Rectal smooth muscle tissue (tissue), 1 donor: ENCODE data around the gene THRA.

Experiments used
- H3K27ac ChIP-seq: one replicate; pipeline ENCODE4 v1.7.0; 2013; ENCODE audit warnings: low read depth, low read length, inconsistent platforms
- H3K27me3 ChIP-seq: one replicate; pipeline ENCODE4 v1.7.0; 2013; ENCODE audit warnings: low read length; ENCODE audit not compliant: control insufficient read depth, insufficient read depth
- H3K36me3 ChIP-seq: one replicate; pipeline ENCODE4 v1.7.0; 2013; ENCODE audit warnings: low read length; ENCODE audit not compliant: control insufficient read depth, insufficient read depth
- H3K4me1 ChIP-seq: one replicate; pipeline ENCODE4 v1.7.0; 2013; ENCODE audit warnings: low read length; ENCODE audit not compliant: control insufficient read depth, insufficient read depth
- H3K4me3 ChIP-seq: one replicate; pipeline ENCODE4 v1.7.0; 2013; ENCODE audit warnings: low read length
- H3K9ac ChIP-seq: one replicate; pipeline ENCODE4 v1.7.0; 2013; ENCODE audit warnings: low read length

The THRA gene

DNA sequence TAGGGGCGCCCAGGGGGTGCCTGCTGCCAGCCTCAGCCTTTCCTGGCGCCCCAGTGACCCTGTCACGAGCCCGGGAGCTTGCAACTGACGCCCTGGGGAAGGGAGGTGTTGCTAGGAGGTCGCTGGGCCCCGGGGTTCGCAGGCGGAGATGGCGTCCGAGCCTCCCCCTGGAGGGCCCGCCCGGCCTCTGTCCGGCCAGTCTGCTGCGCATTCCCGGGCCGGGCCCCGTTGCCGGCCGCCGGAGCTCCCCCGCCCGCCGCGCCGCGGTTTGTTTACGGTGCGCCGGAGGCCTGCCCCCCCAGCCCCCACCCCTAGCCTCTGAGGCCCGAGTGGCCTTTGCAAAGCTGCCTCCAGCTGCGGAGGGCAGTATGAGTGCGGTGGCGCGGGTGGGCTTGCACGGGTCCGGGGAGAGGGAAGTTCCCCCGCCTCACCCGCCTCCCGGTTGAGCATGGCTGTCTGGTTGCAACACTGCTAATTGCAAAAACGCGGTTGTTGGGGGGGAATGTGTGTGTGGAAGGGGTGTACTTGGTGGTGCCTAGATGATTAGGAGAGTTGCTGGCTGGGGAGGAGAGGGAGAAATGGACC, 514 bp downstream of the THRA start:
- H3K4me1 ChIP-seq: peaks cover 23% of the 10 kb centered on the region
- H3K36me3 ChIP-seq: peaks cover 4% of the 10 kb centered on the region
- no peaks in the 10 kb centered on the region for H3K27me3 ChIP-seq
- peak overlapping the region; percentile 81 for H3K9ac ChIP-seq
- H3K27ac ChIP-seq: peak overlapping the region; percentile 94
- peak overlapping the region; percentile 93 for H3K4me3 ChIP-seq

DNA sequence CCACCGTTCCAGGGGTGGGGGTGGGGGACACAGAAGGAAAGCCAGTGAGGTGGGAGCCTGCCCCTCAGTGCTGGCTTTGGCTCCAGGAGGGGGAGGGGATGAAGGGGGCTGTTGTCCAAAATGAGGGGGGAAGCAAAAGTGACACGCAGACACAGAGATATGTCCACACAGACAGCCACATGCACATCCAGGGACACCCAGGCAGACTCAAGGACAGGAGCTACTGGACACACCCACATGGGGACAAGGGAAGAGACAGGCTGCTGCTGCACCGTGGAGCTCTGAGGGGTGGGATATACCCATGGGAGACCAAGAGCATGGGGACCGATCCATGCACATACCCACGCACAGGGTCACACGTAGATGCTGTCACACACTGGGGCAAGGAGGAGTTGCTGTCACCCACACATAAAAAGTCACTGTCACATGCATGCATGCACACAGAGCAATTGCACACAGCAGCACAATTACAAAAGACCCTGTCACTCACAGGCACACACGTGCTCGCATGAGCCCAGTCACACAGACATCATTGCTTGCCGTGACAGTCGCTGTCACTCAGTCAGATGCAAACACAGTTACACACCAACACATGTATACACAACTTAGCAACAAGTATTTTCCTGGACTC, 1.3 kb downstream of the THRA start:
- peak overlapping the region; percentile 76 for H3K9ac ChIP-seq
- H3K36me3 ChIP-seq: peaks cover 4% of the 10 kb centered on the region
- peak overlapping the region; percentile 94 for H3K27ac ChIP-seq
- no peaks in the 10 kb centered on the region for H3K27me3 ChIP-seq
- H3K4me3 ChIP-seq: peak overlapping the region; percentile 93
- H3K4me1 ChIP-seq: peaks cover 28% of the 10 kb centered on the region

DNA sequence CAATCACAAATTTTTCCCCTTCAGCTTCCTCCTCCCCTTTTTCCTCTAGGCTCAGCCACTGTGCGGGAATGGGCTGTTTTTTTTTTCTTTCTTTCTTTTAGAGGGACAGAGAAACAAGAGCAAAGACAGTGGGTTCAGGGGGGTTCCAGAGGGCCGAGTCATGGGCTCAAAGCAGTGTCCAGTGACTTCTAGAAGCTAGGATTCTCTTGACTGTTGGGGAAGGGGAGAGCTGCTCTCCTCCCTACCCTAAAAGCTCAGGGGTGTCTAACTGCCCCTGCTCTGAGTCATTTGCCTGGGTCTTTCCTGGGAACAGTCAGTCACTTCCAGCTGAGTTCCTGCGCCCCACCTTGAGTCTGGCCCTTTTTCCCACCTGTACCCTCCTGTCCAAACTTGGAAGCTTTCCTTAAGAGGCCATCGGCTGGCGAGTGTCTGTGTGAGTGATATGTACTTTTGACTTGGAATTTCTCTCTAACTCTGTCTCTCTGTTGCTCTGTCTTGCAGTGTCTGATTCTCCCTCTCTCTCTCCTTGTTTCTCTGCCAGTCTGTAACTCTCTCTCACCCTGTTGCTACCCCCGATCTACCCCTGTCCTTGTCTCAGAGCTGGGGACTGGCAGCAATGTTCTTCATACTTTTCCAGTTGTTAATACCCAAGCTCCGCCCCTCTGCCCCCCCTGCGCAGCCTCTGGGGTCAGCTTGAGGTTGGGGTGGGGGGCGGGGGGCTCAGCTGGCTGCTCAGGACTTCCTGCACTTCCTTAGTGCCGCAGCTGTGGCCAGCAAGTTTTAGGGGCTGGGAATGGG, 2.4 kb downstream of the THRA start:
- Histone ChIP-seq H3K4me3 (peak overlapping the region; percentile 93), H3K27me3 (no peaks in the 10 kb centered on the region), H3K27ac (peak overlapping the region; percentile 94), H3K36me3 (peaks cover 4% of the 10 kb centered on the region), H3K4me1 (peaks cover 38% of the 10 kb centered on the region), H3K9ac (peak overlapping the region; percentile 6)

DNA sequence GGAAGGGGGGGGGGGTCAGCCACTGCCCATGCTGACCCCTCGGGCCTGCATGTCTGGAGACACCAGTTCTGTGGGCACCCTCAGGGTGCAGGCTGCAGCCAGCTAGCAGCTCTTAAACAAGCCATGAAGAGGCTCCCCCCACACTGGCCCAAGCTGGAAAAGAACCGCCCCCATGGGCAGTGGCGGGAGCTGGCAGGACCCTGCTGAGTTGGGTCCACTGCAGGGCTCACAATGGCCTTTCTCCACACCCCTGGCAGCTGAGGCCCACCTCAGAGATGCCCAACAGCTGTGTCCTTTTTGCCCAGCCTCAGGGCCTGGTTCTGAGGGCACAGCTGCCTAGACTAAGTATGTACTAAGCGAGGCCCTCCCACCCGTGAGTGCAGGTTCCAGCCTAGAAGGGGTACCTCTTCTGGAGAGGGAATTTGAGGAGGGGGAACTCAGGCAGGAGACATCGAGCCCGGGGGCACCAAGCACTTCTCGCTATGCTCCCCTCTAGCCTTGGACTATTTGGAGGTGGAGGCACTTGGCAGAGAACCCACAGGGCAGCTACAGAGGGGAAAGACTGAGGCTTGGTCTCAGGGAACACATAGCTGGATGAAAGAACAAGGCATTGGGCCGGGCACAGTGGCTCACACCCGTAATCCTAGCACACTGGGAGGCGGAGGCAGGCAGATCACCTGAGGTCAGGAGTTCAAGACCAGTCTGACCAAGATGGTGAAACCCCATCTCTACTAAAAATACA, 3.2 kb downstream of the THRA start:
- Histone ChIP-seq H3K27me3 (no peaks in the 10 kb centered on the region), H3K36me3 (peaks cover 4% of the 10 kb centered on the region), H3K9ac (no peak overlapping the region), H3K4me1 (peaks cover 46% of the 10 kb centered on the region), H3K4me3 (peak overlapping the region; percentile 34), H3K27ac (peak overlapping the region; percentile 94)

DNA sequence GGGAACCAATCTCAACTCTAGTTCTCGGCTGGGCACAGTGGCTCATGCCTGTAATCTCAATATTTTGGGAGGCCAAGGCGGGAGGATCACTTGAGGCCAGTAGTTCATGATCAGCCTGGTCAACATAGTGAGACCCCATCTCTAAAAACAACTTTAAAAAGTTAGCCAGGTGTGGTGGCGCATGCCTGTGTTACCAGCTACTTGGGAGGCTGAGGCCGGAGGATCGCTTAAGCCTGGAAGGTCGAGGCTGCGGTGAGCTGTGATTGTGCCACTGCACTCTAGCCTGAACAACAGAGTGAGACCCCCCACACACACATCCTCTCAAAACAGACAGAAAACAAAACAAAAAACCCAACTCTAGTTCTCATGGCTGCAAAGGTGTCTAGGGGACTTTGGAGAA, 4.9 kb downstream of the THRA start:
- Histone ChIP-seq H3K36me3 (peaks cover 4% of the 10 kb centered on the region), H3K27me3 (no peaks in the 10 kb centered on the region), H3K27ac (peak overlapping the region; percentile 91), H3K4me3 (no peak overlapping the region), H3K9ac (peak overlapping the region; percentile 6), H3K4me1 (peaks cover 61% of the 10 kb centered on the region)

DNA sequence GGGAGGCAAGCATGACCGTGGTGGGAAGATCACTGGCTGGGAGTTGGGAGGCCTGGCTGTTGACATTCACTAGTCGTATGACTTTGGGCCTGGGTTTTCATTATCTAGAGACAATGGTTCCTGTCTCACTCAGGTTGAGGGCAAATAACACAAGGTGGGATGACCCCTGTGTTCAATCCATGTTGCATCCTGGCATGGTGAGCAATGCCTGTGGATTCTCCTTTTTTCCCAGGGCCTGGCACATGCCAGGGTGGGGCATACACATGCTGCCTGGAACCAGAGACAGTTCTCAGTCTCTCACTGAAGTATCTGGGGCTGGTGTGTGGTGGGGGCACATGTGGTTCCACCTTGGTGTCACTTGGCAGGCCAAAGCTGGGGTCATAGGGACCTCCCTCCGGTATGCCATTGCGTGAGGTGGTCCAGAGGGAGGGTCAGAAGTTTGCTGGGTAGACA, 5.4 kb downstream of the THRA start:
- Histone ChIP-seq H3K27me3 (no peaks in the 10 kb centered on the region), H3K4me1 (peaks cover 66% of the 10 kb centered on the region), H3K9ac (no peak overlapping the region), H3K36me3 (peaks cover 4% of the 10 kb centered on the region), H3K4me3 (peak overlapping the region; percentile 69), H3K27ac (peak overlapping the region; percentile 91)

DNA sequence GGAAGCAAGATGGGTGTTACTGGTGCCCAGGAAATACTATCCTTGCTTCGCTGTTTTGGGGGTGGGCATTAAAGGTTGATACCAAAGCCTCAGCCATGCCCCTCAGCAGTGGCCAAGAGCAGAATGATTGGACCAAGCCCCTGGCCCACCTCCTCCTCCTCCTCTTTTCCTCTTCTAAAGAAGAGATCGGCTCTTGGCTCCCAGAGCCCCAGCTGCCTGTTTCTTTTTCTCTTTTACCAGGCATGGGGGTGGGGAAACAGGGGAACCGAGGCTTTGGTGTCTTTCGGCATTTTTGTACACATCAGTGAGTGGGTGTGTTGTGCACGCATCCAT, 5.8 kb downstream of the THRA start:
- Histone ChIP-seq H3K4me1 (peaks cover 70% of the 10 kb centered on the region), H3K9ac (no peak overlapping the region), H3K27me3 (no peaks in the 10 kb centered on the region), H3K27ac (peak overlapping the region; percentile 91), H3K36me3 (peaks cover 4% of the 10 kb centered on the region), H3K4me3 (peak overlapping the region; percentile 69)

DNA sequence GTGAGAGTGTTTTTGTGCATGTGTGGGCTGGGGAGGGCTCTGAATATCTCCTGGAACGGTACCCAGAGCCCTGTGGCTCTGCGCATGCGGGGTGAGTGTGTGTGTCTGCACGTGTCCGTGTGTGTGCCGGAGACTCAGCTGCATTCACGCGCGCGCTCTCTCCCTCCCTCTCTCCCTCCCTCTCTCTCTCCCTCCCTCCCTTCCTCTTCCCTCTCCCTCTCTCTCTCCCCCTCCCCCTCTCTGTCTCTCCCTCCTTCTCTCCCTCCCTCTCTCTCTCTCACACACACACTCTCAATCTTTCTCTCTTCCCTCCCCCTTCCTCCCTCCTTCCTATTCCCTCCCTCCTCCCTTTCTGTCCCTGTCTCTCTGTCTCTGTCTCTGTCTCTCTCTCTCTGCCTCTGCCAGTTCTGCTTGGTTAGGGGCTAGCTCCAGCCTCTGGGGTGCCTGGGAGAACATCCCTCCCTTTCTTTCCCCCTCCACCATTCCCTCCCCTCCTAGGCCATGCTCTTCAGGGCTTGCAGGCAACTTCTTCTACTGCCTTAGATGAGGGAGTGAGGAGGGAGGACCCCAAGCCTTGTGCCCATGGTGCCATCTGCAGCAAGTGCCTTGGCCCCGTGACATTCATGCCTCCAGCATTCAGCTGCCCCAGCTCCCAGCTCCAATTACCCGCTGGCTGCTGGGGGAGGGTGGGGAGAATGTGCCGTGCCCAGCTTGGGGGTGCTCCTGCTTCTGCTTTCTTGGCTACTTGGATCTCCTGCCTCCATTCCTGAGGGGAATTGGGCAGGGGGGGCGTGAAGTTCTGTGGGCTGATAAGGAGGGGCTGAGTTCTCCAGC, 6.4 kb downstream of the THRA start:
- Histone ChIP-seq H3K4me1 (peaks cover 71% of the 10 kb centered on the region), H3K4me3 (peak overlapping the region; percentile 69), H3K27me3 (no peaks in the 10 kb centered on the region), H3K9ac (no peak overlapping the region), H3K27ac (peak overlapping the region; percentile 91), H3K36me3 (peaks cover 3% of the 10 kb centered on the region)

DNA sequence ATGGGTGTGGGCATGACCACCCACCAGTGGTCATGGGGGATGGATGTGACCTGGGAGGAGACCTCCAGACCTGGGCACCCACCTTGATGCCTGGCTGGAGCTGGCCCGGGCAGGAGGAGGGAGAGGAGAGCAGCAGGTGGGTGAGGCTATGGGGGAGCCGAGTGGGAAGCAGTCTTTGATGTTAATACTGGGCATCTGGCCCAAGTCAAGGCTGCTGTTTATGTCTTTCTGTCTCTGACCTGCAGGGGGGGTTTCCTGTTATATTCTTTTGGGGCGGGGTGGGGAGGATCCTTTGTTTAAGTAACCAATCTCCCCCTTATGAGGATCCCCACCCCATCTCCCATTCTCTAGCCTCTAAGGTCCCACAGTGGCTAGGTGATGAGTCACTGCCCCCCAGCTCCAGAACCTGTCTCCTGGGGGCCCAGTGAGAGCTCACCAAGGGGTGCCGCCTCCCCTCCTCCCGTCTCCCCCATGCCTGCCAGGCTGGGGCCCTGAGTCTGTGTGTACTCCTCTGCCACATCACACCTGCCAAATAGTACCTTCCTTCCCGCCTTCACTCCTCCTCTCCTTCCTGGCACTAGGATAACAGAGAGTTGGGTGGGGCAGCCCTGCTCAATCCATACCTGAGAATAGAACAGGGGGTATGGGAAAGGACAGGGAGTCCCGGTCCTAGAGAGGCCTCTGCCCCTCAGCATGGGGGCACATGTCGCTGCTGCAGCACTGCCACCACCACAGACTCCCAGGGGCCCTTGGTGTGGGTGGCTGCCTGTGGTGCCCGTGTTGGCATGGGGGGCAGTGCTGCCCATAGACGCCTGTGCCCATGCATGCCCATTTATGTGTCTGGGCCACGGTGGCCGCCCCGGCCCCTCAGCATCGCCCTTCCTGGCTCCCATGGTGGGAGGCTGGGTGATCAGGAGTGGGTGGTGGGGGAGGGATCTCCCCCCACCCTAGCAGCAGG, 7.3 kb downstream of the THRA start:
- peak overlapping the region; percentile 69 for H3K4me3 ChIP-seq
- H3K4me1 ChIP-seq: peaks cover 70% of the 10 kb centered on the region
- H3K9ac ChIP-seq: peak overlapping the region; percentile 2
- H3K27ac ChIP-seq: peak overlapping the region; percentile 91
- H3K27me3 ChIP-seq: no peaks in the 10 kb centered on the region
- H3K36me3 ChIP-seq: no peaks in the 10 kb centered on the region

DNA sequence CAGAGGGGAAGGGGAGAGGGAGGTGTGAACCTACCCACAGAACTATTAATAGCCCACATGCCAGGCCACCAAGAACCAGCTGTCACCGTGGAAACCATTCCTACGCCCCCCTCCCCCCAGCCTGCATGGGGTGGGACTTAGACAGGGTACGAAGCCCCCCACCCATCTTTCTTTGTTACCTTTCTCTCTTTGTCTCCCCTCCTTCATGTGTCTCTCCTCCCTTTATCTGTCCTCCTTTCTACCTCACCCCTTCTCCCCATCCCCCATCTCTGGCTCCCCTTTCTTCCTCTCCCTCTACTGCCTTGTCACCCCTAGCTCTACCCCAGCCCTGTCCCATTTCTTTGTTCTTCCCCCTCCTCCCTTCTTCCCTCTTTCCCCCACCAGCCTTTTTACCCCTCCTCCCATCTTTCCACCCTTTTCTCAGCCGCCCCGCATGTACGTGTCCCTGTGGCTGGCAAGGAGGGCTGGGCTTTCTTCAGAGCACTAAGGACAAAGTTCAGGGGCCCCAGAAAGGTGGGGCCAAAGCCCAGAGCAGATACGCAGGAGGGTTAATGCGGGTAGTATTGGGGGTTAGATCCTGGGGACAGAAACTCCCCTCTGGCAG, 8.0 kb downstream of the THRA start:
- H3K27ac ChIP-seq: peak overlapping the region; percentile 91
- H3K4me3 ChIP-seq: peak overlapping the region; percentile 50
- H3K9ac ChIP-seq: peak overlapping the region; percentile 2
- H3K27me3 ChIP-seq: no peaks in the 10 kb centered on the region
- peaks cover 1% of the 10 kb centered on the region for H3K36me3 ChIP-seq
- H3K4me1 ChIP-seq: peaks cover 74% of the 10 kb centered on the region
